NCI-H2107 (cell line): ENCODE results near the gene ZMYM4.

Experiments
- DNase-seq: peaks from one replicate; lab custom pipeline; 2025; lab: John Stamatoyannopoulos, UW

Gene ZMYM4

GRCh38 chr1:35278886-35279554 lies 10.5 kb downstream of the ZMYM4 start:
- no peak for DNase-seq

GRCh38 chr1:35279555-35279904 lies 11.0 kb downstream of the ZMYM4 start:
- DNase-seq, result no peak

GRCh38 chr1:35280006-35280405 lies 11.5 kb downstream of the ZMYM4 start:
- no peak for DNase-seq

DNA sequence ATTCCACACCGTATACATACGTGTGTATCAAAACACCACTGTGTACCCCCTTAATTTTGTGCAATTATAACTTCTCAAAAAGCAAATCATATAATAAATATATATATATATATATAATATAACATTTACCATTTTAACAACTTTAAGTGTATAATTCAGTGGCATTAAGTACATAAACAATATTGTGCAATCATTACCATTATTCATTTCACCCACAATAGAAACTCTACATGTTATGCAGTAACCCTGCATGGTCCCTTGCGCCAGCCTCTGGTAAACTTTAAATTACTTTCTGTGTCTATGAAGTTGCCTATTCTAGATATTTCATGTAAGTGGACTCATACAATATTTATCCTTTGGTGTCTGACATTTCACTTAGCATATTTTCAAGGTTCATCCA lies 13.1 kb downstream of the ZMYM4 start:
- no peak for DNase-seq

GRCh38 chr1:35282172-35282571 lies 13.7 kb downstream of the ZMYM4 start:
- no peak for DNase-seq

DNA sequence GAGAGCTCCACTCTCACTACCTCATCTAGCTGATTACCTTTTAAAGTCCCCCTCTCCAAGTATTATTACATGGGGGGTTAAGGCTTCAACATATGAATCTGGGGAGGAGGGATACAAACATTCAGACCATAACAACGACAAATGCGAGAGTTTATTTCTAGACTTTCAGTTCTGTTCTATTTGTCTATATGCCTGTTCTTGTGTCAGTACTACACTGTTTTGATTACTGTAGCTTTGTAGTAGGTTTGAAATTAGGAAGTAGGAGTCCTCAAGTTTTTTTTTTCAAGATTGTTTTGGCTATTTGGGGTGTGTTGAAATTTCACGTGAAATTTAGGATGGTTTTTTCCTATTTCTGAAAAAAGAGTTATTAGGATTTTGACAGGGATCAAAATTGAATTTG lies 16.3 kb downstream of the ZMYM4 start:
- DNase-seq, result no peak

- DNase-seq, result no peak
These were observed 17.5 kb downstream of the ZMYM4 start for GRCh38 chr1:35285771-35286606.

GRCh38 chr1:35287807-35288640 lies 19.5 kb downstream of the ZMYM4 start:
- DNase-seq, result no peak

DNA sequence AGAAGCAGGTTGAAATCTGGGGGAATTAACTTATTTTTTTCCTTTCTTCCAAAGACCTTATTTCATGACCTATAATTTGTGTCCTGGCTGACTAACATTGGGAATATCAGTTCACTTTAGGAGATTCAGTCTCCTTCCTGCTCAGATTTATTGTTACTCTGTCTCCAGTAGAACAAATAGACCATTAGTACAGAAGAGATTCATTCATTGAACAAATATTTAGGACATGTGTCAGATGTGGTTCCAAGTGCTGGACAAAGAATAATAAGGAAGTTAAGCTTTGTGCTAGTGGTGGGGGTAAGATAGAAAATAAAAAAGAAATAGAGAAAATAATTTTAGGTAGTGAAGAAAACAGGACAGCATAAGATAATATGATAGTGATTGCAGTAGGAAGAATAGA lies 20.3 kb downstream of the ZMYM4 start:
- DNase-seq, result no peak

DNA sequence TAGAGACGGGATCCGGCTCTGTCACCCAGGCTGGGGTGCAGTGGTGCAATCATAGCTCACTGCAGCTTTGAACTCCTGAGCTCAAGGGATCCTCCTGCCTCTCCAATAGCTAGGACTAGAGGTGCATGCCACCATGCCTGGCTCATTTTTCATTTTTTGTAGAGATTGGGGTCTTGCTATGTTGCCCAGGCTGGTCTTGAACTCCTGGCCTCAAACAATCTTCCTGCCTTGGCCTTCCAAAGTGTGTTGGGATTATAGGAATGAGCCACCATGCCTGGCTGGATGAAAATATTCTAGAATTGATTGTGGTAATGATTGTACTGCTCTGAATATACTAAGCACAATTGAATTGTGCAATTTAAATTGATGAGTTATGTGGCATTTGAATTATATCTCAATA lies 21.9 kb downstream of the ZMYM4 start:
- DNase-seq, result no peak

- no peak for DNase-seq
These were observed 26.3 kb downstream of the ZMYM4 start for GRCh38 chr1:35294809-35295208.

GRCh38 chr1:35297886-35298285 lies 29.4 kb downstream of the ZMYM4 start:
- DNase-seq, result no peak

GRCh38 chr1:35298464-35298863 lies 30.0 kb downstream of the ZMYM4 start:
- peak; percentile 20 for DNase-seq

DNA sequence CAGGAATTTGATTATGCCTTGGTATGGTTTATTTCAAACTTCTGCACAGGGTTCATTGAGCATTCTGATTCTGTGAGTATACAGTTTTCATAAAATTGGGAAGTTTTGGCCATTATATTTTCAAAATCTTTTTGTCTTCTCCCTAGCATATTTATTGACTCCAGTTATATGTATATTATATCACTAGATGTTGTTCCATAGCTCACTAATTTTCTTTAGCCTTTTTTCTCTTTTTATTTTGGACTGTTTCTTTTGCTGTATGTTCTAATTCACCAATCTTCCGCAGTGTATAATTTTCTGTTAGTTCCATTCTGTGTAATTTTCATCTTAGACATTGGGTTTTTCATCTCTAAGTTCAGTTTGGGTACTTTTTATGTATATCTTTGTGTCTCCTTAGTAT lies 31.9 kb downstream of the ZMYM4 start:
- DNase-seq, result no peak

DNA sequence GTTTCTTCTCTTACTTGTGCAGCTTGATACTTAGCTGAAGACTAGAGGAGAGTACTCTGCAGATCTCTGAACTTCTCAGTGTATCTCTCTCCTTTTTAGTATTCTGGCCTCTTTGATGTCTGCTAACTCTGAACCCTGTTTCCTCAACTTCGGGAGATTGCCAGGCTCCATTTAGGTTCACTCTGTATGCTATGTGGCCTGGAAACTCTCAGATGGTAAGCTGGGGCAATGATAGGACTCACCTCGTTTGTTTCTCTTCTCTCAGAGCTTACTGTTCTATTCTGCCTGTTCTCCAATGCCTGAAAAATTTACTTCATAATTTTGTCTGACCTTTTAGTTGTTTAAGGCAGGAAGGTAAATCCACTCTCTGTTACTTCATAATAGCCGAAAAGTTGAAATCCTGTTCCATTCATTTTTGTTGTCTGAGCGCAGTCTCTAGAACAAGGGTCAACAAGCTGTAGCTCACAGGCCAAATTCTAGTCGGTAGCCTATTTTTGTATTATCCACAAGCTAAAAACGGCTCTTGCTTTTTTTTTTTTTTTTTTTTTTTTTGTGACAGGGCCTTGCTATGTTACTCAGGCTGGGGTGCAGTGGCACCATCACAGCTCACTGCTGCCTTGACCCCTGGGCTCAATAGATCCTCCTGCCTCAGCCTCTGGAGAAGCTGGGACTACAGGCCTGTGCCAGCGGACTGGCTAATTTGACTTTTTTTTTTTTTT lies 33.3 kb downstream of the ZMYM4 start:
- DNase-seq, result no peak

DNA sequence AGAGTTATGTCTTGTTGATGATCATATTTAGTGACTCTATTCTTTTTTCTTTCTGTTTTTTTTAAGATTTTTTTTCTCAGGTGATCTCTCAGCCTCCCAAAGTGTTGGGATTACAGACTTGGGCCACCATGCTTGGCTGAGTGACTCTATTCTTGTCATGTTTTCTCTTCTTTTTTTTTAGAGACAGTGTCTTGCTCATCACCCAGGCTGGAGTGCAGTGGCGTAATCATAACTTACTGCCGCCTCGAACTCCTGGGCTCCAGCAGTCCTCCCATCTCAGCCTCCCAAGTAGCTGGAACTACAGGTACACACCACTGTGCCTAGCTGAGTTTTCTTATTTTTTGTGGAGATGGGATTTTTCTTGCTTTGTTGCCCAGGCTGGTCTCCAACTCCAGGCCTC lies 36.9 kb downstream of the ZMYM4 start:
- DNase-seq, result no peak

- DNase-seq, result no peak
These were observed 47.1 kb downstream of the ZMYM4 start for GRCh38 chr1:35315649-35316048.

GRCh38 chr1:35316264-35316663 lies 47.8 kb downstream of the ZMYM4 start:
- no peak for DNase-seq

DNA sequence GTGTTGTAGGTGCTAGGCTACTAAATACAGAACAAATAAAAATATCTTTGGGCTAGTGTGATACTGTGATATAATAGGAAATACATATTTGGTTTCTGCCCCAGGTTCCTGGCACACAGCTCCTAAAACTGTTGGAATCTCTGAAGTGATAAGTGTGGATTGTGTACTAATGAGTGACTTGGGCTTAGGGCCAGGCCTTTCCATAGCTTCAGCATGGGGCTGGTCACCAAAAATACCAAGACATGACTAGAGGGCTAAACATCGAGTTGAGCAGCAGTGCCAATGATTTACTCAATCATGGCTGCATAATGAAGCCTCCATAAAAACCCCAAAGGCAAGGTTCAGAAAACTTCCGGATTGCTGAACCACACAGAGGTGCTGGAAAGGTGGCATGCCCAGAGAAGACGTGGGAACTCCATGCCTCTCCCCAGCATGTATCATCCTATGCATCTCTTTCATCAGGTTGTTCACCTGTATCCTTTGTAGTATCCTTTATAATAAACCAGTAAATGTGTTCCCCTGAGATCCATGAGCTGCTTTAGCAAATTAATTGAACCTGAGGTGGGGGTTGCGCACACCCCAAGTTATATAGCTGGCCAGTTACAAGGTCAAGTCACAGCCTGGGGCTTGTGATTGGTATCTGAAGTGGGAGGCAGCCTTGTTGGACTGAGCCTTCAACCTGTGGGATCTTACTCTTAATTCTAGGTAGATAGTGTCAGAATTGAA lies 51.6 kb downstream of the ZMYM4 start:
- DNase-seq, result no peak

DNA sequence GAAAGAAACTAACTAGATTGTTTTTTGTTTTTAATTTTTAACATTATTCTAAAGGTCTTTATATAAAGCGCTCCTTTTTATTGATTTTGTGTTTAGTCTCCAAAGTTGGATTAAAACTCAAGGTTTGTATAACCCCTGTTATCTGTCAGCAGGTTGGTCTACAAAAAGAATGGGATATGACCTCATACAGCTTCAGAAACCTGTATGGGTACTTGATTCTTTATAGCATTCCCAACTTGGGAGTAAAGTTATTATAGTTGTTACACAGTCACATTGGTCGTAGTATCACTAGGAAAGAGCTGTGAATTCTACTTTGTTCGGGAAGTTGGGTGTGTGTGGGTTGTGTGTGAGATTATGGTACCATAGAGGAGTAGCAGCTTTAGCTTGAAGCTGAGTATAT lies 52.4 kb downstream of the ZMYM4 start:
- no peak for DNase-seq

GRCh38 chr1:35324486-35324885 lies 56.0 kb downstream of the ZMYM4 start:
- no peak for DNase-seq
